ENCODE measurements around the gene RPGRIP1L.

- TF ChIP-seq POLR2A (IDR thresholded peaks at IDR 0.05): no peak
- no peak for TF ChIP-seq CTCF (IDR thresholded peaks at IDR 0.05)
- TF ChIP-seq EP300 (IDR thresholded peaks at IDR 0.05): no peak
These were observed 33.9 kb upstream of the RPGRIP1L start for GRCh38 chr16:53737552-53737951.

Measured in tibial nerve (tissue), 4 donors.